ENCODE results near the gene TMEM258. TPM values are rescaled to one million over a fixed set of nuclear protein-coding genes. Genes with fewer than 3 reads are reported as not detected.
A peak's percentile ranks its signal among the peaks of the same experiment; 100 is the strongest.

TMEM258 gene
- total and polyA plus RNA-seq, 2 experiments from 2014 or later: 71.3 to 519 TPM

GRCh38 chr11:61833471-61833870, 41.1 kb upstream of the TMEM258 start:
- peaks cover 66% of the 10 kb centered on the region for H3K4me1 Mint-ChIP-seq
- no peaks in the 10 kb centered on the region for H3K27me3 ChIP-seq (ENCODE audit: insufficient read depth)
- no peaks in the 10 kb centered on the region for H3K9me3 Mint-ChIP-seq
- H3K27ac Mint-ChIP-seq: peak overlapping the region; percentile 96
- peaks cover 64% of the 10 kb centered on the region for H3K4me1 ChIP-seq (ENCODE audit: insufficient read depth)
- H4K20me1 ChIP-seq (replicated peaks; ENCODE audit: insufficient read depth): peaks cover 54% of the 10 kb centered on the region
- peaks cover 49% of the 10 kb centered on the region for H3K36me3 Mint-ChIP-seq (ENCODE audit: low read depth)
- peaks cover 48% of the 10 kb centered on the region for H3F3A ChIP-seq (replicated peaks; ENCODE audit: low read depth)
- peaks cover 14% of the 10 kb centered on the region for H3K27me3 Mint-ChIP-seq (ENCODE audit: insufficient read depth, low read depth, poor library complexity)
- 0 out of 2 replicates have a peak overlapping the region, but pooled peaks have one; percentile 28 for H3K4me3 ChIP-seq
- peaks cover 89% of the 10 kb centered on the region for H3K79me2 ChIP-seq (replicated peaks; ENCODE audit: insufficient read depth)
- H3K4me3 Mint-ChIP-seq: peak overlapping the region; percentile 53; the same call in 2 of the 3 replicates
- ATAC-seq (no peak), DNase-seq (ENCODE audit: low spot score) (no peak)
- TF ChIP-seq ZNF331 (CRISPR knock-in tag; IDR thresholded peaks at IDR 0.05; ENCODE audit: low read depth) (no peak), JUNB (IDR thresholded peaks at IDR 0.05; ENCODE audit: unreplicated experiment) (no peak), CREB1 (CRISPR knock-in tag; IDR thresholded peaks at IDR 0.05; ENCODE audit: low read depth) (no peak), REST (IDR thresholded peaks at IDR 0.05; ENCODE audit: unreplicated experiment) (no peak), ZNF114 (CRISPR knock-in tag; IDR thresholded peaks at IDR 0.05) (no peak), POLR2AphosphoS5 (IDR thresholded peaks at IDR 0.05; ENCODE audit: low read depth) (no peak), ETS1 (IDR thresholded peaks at IDR 0.05) (no peak), ZNF462 (CRISPR knock-in tag; IDR thresholded peaks at IDR 0.05) (no peak), EZH2 (IDR thresholded peaks at IDR 0.05; ENCODE audit: low read depth, unreplicated experiment) (no peak), NANOG (IDR thresholded peaks at IDR 0.05; ENCODE audit: borderline replicate concordance) (no peak), STAT1 (IDR thresholded peaks at IDR 0.05; ENCODE audit: unreplicated experiment) (no peak), CTCF (conservative IDR thresholded peaks at IDR 0.05; ENCODE audit: low read depth in 2 of 2) (no peak), EZH2phosphoT487 (IDR thresholded peaks at IDR 0.05; ENCODE audit: unreplicated experiment) (no peak)
- peak overlapping the region; percentile 100 for H3K4me2 ChIP-seq
- H3K36me3 ChIP-seq (ENCODE audit: insufficient read depth): peaks cover 7% of the 10 kb centered on the region
- H2AFZ ChIP-seq: no peak overlapping the region
- H3K27ac ChIP-seq (ENCODE audit: low read depth): peak overlapping the region; percentile 97
- H3K9me2 ChIP-seq (ENCODE audit: insufficient read depth): no peaks in the 10 kb centered on the region

All from GM23338 (cell line).